Measurements from ENCODE around the gene ERP27. TPM values are rescaled to one million over a fixed set of nuclear protein-coding genes. Genes with fewer than 3 reads are reported as not detected.

ERP27 gene
- total RNA-seq, 3 donors from 2014 or later, result 0.96 to 8.5 (median 7.8) TPM

DNA sequence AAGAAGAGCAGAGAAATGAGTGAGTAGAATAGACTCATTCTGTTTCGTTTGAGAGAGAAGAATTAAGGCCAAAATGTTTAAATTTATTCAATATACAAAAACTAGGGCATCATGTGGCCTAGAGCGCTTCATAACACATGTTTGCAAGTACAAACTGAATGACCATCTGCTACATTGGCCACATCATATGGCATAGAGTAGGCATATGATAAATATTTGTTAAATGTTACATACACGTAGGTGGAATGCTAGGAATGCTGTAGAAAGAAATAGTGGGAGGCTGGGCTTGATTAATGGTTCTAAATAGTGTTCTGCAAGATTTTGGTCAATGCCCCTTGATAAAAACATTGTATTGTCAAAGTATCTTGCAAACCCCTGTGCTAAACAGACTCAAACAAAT lies 63.5 kb downstream of the ERP27 start:
- H3K27ac ChIP-seq, result no peak overlapping the region
- intact Hi-C loops (cut with DNase I; ENCODE audit: low total_unique reads), result no loop called here
- no peaks in the 10 kb centered on the region for H3K9me3 ChIP-seq
- H3K27me3 ChIP-seq, result no peaks in the 10 kb centered on the region
- no peaks in the 10 kb centered on the region for H3K36me3 ChIP-seq
- TF ChIP-seq POLR2A (IDR thresholded peaks at IDR 0.05) (no peak), POLR2AphosphoS5 (IDR thresholded peaks at IDR 0.05) (no peak)
- TF ChIP-seq, protein P1, sequence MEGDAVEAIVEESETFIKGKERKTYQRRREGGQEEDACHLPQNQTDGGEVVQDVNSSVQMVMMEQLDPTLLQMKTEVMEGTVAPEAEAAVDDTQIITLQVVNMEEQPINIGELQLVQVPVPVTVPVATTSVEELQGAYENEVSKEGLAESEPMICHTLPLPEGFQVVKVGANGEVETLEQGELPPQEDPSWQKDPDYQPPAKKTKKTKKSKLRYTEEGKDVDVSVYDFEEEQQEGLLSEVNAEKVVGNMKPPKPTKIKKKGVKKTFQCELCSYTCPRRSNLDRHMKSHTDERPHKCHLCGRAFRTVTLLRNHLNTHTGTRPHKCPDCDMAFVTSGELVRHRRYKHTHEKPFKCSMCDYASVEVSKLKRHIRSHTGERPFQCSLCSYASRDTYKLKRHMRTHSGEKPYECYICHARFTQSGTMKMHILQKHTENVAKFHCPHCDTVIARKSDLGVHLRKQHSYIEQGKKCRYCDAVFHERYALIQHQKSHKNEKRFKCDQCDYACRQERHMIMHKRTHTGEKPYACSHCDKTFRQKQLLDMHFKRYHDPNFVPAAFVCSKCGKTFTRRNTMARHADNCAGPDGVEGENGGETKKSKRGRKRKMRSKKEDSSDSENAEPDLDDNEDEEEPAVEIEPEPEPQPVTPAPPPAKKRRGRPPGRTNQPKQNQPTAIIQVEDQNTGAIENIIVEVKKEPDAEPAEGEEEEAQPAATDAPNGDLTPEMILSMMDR (IDR thresholded peaks at IDR 0.05), result no peak
- no peak overlapping the region for H3K4me3 ChIP-seq
- no peaks in the 10 kb centered on the region for H3K4me1 ChIP-seq
- DNase-seq (ENCODE audit: low spot score in 2 of 2), result no peak

DNA sequence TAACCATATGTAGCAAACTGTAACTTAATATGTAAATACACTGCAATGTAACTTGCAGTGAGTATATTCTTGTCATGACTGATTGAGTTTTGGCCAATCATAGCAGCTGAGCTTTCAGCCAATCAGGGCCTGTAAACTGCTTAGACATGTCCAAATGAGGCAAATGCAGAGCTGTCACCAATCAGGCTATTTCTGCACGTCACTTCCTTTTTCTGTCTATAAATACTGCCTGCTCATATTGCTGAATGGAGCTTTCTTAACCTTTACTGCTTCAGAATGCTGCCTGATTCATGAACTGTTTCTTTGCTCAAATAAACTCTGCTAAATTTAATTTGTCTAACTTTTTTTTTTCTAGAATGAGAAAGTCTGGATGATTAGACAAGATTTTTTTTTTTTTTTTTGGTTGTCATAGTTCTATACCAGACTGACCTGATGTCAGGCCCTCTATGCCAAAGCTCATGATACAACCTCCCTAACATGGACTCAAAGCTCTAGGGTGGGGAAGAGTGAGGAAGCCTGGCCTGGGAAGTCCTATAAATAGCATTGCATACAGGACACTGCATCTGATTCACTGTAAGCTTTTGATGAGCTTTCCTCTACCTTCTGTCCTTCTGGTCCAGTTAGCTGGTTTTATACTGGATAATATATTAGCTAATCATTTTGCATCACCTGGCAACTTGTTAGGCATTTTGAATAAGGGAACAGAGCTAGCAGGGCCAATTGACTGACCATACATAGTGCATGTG lies 64.7 kb downstream of the ERP27 start:
- DNase-seq (ENCODE audit: low spot score in 2 of 2), result no peak
- no peak overlapping the region for H3K27ac ChIP-seq
- no peaks in the 10 kb centered on the region for H3K27me3 ChIP-seq
- intact Hi-C loops (cut with DNase I; ENCODE audit: low total_unique reads), result no loop called here
- TF ChIP-seq POLR2AphosphoS5 (IDR thresholded peaks at IDR 0.05), result no peak
- TF ChIP-seq POLR2A (IDR thresholded peaks at IDR 0.05), result no peak
- TF ChIP-seq, protein P1 (IDR thresholded peaks at IDR 0.05), result no peak
- no peaks in the 10 kb centered on the region for H3K4me1 ChIP-seq
- no peaks in the 10 kb centered on the region for H3K36me3 ChIP-seq
- no peaks in the 10 kb centered on the region for H3K9me3 ChIP-seq
- H3K4me3 ChIP-seq, result no peak overlapping the region

DNA sequence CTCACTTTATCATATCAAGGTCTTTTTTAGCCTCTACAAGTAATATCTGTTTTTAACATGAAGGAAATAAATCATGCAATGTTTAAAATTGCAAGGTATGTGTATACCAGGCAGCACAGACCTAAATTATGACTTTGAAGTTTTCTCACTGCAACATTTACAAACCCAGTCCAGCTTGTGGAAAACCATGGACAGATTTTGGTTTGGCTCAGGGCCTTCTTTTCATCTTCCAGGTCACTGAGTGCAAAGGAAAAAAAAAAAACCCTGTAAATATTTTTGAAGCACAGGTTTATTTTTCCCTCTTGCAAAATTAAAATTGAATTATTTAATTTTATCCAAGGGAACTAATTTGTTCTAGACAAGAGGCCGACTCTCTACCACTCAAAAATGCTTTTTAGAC lies 66.5 kb downstream of the ERP27 start:
- H3K36me3 ChIP-seq, result no peaks in the 10 kb centered on the region
- H3K27me3 ChIP-seq, result no peaks in the 10 kb centered on the region
- no peak for DNase-seq (ENCODE audit: low spot score in 2 of 2)
- H3K27ac ChIP-seq, result no peak overlapping the region
- H3K9me3 ChIP-seq, result peaks cover 0 to 2% of the 10 kb centered on the region in 2 donors
- no peak for TF ChIP-seq POLR2A (IDR thresholded peaks at IDR 0.05)
- H3K4me1 ChIP-seq, result no peaks in the 10 kb centered on the region
- no peak overlapping the region for H3K4me3 ChIP-seq
- intact Hi-C loops (cut with DNase I; ENCODE audit: low total_unique reads), result no loop called here

DNA sequence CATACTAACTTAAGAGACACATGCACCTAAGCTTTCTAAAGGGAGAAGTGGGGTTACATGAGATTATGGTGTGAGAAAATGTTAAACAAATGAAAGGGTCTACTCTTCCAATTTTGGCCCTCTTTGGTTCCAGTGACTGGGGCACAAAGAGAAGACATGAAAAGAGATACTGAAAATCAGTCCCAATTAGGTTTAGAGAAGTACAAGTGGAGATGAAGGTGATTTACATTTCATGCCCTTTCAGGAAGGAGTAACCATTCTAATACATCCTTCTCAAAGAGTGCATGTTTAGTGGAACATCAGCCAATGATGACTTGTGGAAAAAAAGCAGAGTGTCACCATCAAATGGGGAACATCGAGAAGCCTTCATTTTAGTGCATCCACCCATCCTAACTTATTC lies 67.1 kb downstream of the ERP27 start:
- Histone ChIP-seq H3K36me3 (no peaks in the 10 kb centered on the region), H3K4me3 (no peak overlapping the region), H3K9me3 (peaks cover 0 to 4% of the 10 kb centered on the region in 2 donors), H3K4me1 (no peaks in the 10 kb centered on the region), H3K27me3 (no peaks in the 10 kb centered on the region), H3K27ac (no peak overlapping the region)
- intact Hi-C loops (cut with DNase I; ENCODE audit: low total_unique reads), result no loop called here
- no peak for DNase-seq (ENCODE audit: low spot score in 2 of 2)
- TF ChIP-seq, protein P1 (IDR thresholded peaks at IDR 0.05), result no peak
- no peak for TF ChIP-seq POLR2A (IDR thresholded peaks at IDR 0.05)
- TF ChIP-seq POLR2AphosphoS5 (IDR thresholded peaks at IDR 0.05), result no peak

DNA sequence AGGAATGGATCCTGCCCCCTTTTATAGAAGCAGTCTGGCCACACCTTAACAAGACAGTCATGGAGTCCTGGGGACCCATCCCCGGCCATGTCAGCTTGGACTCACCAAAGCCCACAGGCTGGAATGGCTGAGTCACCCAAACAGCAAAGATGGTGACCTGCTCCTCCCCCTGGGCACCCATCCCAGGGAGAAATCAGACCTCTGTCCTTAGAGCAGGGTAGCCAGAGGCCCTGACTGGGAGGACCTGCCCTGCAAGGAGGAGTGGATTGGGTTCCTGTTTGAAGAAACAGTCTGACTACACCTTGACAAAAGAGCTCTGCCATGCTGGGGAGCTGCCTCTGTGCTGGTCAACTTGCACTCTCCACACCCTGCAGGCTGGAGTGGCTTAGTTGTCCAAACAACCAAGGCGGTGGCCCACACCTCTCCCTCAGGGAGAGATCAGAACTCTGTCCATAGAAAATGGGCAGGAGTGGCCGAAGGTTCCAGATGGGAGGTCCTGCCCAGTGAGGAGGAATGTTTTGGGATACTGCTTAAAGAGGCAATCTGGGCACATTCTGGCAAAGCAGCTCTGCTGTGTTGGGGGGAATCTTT lies 69.3 kb downstream of the ERP27 start:
- H3K4me1 ChIP-seq, result no peaks in the 10 kb centered on the region
- H3K9me3 ChIP-seq, result peaks cover 0 to 4% of the 10 kb centered on the region in 2 donors
- no peak for TF ChIP-seq POLR2AphosphoS5 (IDR thresholded peaks at IDR 0.05)
- TF ChIP-seq POLR2A (IDR thresholded peaks at IDR 0.05), result no peak
- TF ChIP-seq, protein P1 (IDR thresholded peaks at IDR 0.05), result no peak
- H3K27me3 ChIP-seq, result no peaks in the 10 kb centered on the region
- no peaks in the 10 kb centered on the region for H3K36me3 ChIP-seq
- no peak for DNase-seq (ENCODE audit: low spot score in 2 of 2)
- H3K4me3 ChIP-seq, result no peak overlapping the region
- intact Hi-C loops (cut with DNase I; ENCODE audit: low total_unique reads), result no loop called here
- H3K27ac ChIP-seq, result no peak overlapping the region

Other genes starting within 250 kb of the ERP27 start
- gene GUCY2C, start 241.9 kb downstream of the ERP27 start, total RNA-seq, result 1 to 10 TPM in 1 of 3 donors, not detected in 2; 1.3 TPM
- gene WBP11, start 135.1 kb downstream of the ERP27 start, total RNA-seq, result 10 to 100 TPM; 20.3 to 22.8 (median 22.1) TPM
- 1 to 10 TPM; 1.4 to 2.3 (median 1.6) TPM for gene C12orf60, start 134.9 kb downstream of the ERP27 start, total RNA-seq
- under 1 TPM in 2 of 3 donors, not detected in 1; 0.33 to 0.59 TPM for gene SMCO3, start 124.4 kb downstream of the ERP27 start, total RNA-seq
- 1 to 10 TPM in 2 of 3 donors, under 1 TPM in 1; 0.48 to 1.6 (median 1.0) TPM for gene ART4, start 95.0 kb downstream of the ERP27 start, total RNA-seq
- 1,000 to 10,000 TPM in 2 of 3 donors, 100 to 1,000 TPM in 1; 330 to 5,040 (median 1,381) TPM for gene MGP, start 52.7 kb downstream of the ERP27 start, total RNA-seq
- gene ARHGDIB, start 23.1 kb upstream of the ERP27 start, total RNA-seq, result 100 to 1,000 TPM; 159 to 222 (median 168) TPM
- not detected for gene PDE6H, start 34.5 kb upstream of the ERP27 start, total RNA-seq